Breast epithelium (tissue), 3 donors: ENCODE data around the gene PIP4P1.

ENCODE experiments used
- CTCF ChIP-seq, 3 donors: fragments of 450-650 bp; IDR thresholded peaks; one replicate each; pipeline ENCODE4 v1.5.1; 2016 to 2017; ENCODE audit warnings: antibody characterized with exemption in 3 of 3, mild to moderate bottlenecking in 3 of 3, moderate library complexity in 3 of 3
- POLR2A ChIP-seq: fragments of 450-650 bp; IDR thresholded peaks from one replicate; pipeline ENCODE4 v1.6.1; 2016; ENCODE audit warnings: antibody characterized with exemption, mild to moderate bottlenecking, moderate library complexity

- TF ChIP-seq POLR2A (no peak), CTCF (IDR thresholded peaks at IDR 0.05) (no peak)
Observed at GRCh38 chr14:20468764-20469241, 7.6 kb upstream of the PIP4P1 start.
